Epithelial cell of esophagus (primary cell): Measurements from ENCODE around the gene MAP2K5.

ENCODE experiments used
- DNase-seq: peaks from one replicate; pipeline ENCODE4 v3.0.0; 2010; ENCODE audit warnings: low read depth
- H3K4me3 ChIP-seq: 2 replicates; pipeline ENCODE4 v1.5.1; 2011; ENCODE audit warnings: mild to moderate bottlenecking, low read length, control low read depth
- TF ChIP-seq, protein P1 (sequence below): IDR thresholded peaks from 2 replicates; pipeline ENCODE4 v1.5.1; 2011; ENCODE audit warnings: low read depth, mild to moderate bottlenecking, low read length, control low read depth, inconsistent platforms; ENCODE audit not compliant: insufficient read depth; ENCODE audit errors: missing control alignments

The MAP2K5 gene

DNA sequence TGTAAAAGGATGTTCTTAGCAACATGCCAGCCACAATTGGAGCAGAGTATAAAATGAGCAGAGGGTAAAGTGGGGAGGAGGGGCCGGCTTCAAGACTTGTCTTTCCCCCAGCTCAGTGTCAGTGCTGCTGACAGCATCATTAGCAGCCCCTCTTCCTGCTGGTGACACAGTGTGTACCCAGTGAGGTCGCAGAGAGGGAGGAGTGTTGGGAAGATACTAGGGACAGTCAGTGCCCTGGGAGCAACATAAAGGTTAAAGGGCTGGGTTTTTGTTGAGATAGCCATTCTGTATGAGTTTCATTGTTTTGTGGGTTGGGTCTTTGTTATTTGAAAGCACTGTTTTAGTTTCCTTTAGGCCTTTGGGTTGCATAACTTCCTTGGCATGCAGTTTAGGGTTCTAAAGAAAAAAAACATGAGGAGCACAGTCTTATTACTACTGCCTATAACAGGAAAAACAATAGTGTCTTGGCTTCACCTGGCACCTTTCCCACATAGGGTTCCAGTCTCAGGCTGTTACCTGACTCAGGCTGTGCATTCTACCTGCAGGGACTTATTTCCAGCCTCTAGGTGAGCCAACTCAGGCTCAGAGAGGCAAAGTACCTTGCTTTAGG lies 188.7 kb downstream of the MAP2K5 start:
- H3K4me3 ChIP-seq = no peak overlapping the region
- DNase-seq = peak; percentile 73
- TF ChIP-seq, protein P1, sequence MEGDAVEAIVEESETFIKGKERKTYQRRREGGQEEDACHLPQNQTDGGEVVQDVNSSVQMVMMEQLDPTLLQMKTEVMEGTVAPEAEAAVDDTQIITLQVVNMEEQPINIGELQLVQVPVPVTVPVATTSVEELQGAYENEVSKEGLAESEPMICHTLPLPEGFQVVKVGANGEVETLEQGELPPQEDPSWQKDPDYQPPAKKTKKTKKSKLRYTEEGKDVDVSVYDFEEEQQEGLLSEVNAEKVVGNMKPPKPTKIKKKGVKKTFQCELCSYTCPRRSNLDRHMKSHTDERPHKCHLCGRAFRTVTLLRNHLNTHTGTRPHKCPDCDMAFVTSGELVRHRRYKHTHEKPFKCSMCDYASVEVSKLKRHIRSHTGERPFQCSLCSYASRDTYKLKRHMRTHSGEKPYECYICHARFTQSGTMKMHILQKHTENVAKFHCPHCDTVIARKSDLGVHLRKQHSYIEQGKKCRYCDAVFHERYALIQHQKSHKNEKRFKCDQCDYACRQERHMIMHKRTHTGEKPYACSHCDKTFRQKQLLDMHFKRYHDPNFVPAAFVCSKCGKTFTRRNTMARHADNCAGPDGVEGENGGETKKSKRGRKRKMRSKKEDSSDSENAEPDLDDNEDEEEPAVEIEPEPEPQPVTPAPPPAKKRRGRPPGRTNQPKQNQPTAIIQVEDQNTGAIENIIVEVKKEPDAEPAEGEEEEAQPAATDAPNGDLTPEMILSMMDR = no peak

DNA sequence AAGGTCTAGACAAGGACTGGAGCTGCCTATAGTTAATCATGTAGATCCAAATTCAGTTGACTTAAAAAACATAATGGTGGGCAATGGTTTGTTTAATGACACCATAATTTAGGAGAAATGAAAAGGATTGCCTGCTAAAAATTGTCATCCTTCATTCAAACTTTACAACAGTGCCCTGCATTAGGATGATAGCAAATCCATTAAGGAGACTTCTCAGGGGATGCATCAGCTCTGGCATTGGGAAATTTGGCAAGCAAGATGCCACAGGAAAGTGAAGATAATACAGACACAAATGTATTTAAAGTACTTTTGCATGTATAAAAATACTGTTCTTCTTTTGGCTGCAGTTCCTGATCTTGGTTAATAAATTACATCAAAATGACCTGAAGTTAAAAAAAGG lies 189.7 kb downstream of the MAP2K5 start:
- TF ChIP-seq, protein P1 = no peak

DNA sequence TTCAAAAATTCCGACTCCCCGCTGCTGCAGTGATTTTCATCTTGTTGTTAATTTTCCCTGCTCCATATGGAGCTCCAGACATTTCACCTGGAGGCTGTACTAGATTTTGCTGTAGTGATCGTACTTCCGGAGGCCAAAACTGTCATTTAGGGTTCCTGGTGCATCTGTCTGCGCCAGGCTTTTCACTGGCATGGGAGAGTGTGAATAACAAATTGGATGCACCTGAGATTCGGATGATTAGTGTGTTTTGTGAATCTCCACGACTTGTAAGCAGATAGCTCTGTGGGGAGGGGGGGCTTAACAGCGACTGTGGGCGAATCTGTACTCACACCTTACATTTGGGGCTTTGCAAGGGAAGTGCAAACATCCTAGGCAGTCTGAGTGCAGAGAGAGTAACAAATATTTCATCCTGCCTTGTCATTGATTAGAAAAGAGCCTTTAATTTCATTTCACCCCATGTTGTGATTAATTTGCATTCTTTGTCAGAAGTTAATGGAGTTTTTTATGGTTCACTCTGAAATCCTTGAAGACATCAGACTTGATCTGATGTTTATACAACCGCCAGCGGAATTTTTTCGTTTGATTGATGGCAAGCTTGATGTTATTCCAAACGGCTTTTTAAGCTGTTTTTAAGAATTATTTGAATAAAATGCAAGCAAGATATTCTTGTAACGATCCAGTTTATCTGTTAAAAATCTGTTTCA lies 190.3 kb downstream of the MAP2K5 start:
- H3K4me3 ChIP-seq = no peak overlapping the region
- TF ChIP-seq, protein P1 = no peak
- DNase-seq = no peak

More for the DNA sequence above, 189.7 kb downstream of the MAP2K5 start:
- no peak for DNase-seq
- H3K4me3 ChIP-seq = no peak overlapping the region

DNA sequence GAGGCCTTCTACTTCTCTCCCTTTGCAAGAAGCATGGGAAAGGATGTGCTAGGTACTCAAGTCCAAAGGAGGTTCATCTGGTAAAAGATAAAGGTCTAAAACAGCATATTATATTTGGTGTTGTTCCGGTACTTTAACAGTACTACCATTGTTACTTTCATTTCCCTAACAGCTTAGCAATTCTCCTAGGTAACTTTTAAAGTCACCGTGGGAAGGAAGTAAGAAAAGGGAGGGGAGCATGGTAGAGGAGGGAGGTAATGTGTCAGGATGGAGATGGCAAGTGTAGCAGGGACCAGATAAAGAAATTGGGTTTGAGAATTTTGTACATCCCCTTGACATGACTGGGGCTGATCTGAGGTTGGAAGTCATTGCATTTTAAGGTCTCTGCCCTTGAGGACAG lies 193.4 kb downstream of the MAP2K5 start:
- H3K4me3 ChIP-seq = no peak overlapping the region
- TF ChIP-seq, protein P1 = no peak

DNA sequence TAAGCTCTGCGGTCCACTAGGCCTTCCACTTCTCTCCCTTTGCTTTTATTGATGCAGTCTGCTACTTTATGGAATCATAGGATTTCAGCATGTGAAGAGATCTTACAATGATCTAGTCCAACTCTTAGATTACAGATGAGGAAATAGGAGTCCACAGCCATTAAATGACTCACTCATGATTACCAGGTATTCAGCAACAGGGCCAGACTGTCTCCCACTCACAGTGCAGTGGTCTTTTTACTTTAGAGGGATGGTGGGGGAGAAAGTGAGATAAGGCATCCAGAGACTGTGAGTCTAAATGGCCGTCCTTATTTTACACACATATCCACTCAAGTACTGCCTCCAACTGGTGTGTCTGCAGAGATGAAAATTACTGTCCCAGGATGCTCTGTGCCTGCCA lies 194.3 kb downstream of the MAP2K5 start:
- no peak overlapping the region for H3K4me3 ChIP-seq
- peak; percentile 34 for DNase-seq
- TF ChIP-seq, protein P1 = no peak

More for the DNA sequence above, 193.4 kb downstream of the MAP2K5 start:
- DNase-seq = no peak

DNA sequence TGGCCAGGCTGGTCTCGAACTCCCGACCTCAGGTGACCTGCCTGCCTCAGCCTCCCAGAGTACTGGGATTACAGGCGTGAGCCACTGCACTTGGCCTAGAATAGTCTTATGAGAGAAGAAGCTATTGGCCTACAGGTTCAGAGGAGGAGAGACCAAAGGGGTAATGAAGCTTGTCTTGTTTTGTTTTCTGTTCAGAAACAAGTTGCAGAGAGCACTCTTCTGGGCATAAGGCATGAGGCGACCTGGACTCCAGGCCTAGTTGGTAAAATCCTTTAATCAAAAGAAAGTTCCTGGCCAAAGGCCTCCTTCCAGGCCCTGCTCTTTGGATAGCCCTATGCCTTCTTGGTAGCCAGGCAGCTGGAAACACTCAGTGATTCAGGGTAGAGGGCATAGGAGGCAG lies 195.6 kb downstream of the MAP2K5 start:
- TF ChIP-seq, protein P1 = no peak

DNA sequence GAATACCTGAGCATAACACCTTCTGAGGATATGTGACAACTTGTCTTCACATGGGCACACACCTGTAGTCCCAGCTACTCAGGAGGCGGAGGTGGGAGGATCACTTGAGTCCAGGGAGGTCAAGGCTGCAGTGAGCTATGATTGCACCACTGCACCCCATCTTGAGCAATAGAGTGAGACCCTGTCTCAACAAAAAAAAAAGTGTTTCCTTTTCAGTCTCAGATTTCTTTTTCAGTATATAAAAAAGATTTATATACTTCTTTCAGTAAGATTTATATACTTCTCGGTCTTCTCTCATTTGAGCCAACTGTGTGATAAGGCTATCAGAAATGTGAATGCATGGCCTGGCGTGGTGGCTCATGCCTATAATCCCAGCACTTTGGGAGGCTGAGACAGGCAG lies 197.9 kb downstream of the MAP2K5 start:
- no peak overlapping the region for H3K4me3 ChIP-seq
- TF ChIP-seq, protein P1 = no peak
- no peak for DNase-seq

More for the DNA sequence above, 195.6 kb downstream of the MAP2K5 start:
- DNase-seq = no peak
- no peak overlapping the region for H3K4me3 ChIP-seq
